T-helper 22 cell (primary cell): ENCODE measurements around the gene SUCNR1.
"Not testable (repeated sequence)": the region's sequence is repeated elsewhere in the genome, so short reads cannot be mapped to it uniquely, and the experiment has no call there.

Experiments
- DNase-seq: peaks from one replicate; pipeline ENCODE4 v3.0.0-alpha.2; 2020; ENCODE audit warnings: low read depth

Gene SUCNR1

GRCh38 chr3:151873398-151873797 lies at the start of gene SUCNR1:
Gene SUCNR1, plus strand, starts transcription at chr3:151873643. Its CDS starts 6,250 bp downstream, at chr3:151879893.
- no peak for DNase-seq

DNA sequence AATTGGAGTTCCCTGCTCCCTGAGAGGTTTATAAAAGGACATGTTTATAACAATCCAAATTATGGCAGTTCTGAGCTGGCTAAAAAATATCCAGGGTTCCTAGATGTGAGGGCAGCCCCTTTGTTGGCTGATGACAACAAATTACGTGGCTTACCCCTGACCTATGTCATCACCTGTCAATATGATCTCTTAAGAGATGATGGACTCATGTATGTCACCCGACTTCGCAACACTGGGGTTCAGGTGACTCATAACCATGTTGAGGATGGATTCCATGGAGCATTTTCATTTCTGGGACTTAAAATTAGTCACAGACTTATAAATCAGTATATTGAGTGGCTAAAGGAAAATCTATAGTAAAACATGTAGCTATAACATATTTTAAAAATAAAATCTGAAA lies 45.6 kb upstream of the SUCNR1 start:
- DNase-seq: no peak

GRCh38 chr3:151835751-151836525 lies 37.5 kb upstream of the SUCNR1 start:
- DNase-seq: no peak

GRCh38 chr3:151837057-151837456 lies 36.4 kb upstream of the SUCNR1 start:
- no peak for DNase-seq

- no peak for DNase-seq
Measured at GRCh38 chr3:151838574-151839312, 34.7 kb upstream of the SUCNR1 start.

DNA sequence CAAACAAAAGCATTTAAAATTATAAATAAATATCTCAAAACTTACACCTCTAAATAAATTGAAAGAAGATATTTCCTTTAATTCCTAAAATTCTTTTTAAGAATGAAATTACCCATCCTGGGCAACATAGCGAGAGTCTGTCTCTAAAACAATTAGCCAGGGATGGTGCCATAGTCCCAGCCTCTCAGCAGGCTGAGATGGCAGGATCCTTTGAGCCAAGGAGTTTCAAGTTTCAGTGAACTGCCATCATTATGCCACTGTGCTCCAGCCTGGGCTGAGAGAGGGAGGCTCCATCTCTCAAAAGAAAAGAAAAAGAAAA lies 34.2 kb upstream of the SUCNR1 start:
- DNase-seq: no peak

DNA sequence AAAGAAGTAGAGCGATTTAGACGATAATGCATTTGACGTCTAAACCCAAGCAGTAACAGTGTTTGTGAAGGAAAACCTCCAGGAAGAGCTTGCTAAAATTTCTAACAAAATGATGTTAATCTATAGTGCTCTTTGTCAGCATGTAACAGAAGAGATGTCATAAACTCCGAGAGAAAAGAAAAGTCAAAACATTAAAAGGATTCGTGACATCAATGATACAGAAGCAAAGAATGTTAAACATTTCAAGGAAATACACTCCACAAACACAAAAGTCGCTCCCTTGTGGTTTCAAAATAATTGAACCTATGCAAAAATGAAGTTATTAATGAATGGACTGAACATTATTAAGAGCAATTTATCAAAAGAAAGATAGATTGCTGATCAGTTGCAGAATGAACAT lies 31.6 kb upstream of the SUCNR1 start:
- no peak for DNase-seq

- DNase-seq: no peak
Measured at GRCh38 chr3:151843275-151843674, 30.2 kb upstream of the SUCNR1 start.

DNA sequence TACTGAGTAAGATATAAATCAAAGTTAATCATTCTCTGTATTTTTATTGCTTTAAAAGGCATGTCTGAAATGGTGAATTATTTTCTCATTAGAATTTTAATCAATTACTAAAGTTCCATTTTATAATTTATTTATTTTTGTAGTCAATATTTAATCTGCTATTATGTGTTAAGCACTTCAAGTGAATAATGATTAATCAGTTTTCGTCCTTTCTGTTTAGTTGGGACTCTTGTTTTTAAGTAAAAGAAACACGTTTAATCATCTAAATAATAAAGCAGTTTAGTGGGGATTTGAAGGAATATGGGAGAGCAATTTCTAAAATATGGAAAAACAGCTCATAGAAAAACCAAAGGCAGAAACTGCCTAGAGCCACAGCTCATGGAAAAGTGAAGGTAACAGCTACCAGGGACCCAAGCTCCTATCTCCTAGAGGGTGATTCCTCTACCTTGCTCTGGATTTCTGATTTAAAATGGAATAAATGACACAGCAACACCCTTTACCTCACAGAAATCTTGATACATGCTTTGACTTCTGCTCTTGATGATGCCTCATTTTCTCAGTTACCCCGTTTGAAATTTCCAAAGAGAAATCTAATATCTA lies 28.0 kb upstream of the SUCNR1 start:
- no peak for DNase-seq

DNA sequence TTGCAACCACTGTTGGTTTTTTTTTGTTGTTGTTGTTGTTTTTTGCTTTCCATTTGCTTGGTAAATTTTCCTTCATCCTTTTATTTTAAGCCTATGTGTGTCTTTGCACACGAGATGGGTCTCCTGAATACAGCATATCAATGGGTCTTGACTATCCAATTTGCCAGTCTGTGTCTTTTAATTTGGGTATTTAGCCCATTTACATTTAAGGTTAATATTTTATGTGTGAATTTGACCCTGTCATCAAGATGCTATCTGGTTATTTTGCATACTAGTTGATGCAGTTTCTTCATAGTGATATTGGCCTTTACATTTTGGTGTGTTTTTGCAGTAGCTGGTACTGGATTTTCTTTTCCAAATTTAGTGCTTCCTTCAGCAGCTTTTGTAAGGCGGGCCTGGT lies 23.4 kb upstream of the SUCNR1 start:
- not testable (repeated sequence) for DNase-seq

DNA sequence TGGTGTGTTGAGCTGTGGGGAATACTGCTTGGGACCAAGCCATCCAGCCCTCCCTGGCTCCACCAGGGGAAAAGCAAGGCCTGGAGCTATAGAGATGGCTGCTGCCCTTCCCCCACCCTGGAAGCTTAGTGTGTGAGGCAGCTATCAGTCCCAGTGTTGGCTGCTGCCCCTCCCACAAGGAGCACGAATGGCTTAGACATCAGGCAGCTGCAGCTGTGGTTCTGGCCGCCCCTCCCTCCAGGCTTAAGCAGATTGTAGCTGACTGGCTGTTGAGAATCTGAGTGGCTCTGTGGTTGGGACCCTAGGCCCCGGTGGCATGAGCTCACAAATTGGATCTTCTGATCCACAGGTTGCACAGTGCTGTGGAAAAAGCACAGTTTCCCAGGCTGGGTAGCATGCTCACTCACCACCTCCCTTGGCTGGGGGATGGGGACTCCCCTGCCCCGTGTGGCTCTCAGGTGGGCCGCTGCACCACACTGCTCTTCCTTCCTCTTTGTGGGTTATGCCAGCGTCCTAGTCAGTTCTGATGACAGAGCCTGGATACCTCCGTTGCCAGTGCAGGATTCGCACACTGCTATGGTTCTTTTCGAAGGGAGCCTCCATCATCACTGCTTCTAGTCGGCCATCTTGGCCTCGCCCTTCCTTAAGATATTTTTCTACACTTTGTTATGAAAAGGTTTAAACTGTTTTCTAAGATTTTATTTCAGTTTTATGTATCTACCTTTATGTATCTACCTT lies 21.2 kb upstream of the SUCNR1 start:
- DNase-seq: no peak

DNA sequence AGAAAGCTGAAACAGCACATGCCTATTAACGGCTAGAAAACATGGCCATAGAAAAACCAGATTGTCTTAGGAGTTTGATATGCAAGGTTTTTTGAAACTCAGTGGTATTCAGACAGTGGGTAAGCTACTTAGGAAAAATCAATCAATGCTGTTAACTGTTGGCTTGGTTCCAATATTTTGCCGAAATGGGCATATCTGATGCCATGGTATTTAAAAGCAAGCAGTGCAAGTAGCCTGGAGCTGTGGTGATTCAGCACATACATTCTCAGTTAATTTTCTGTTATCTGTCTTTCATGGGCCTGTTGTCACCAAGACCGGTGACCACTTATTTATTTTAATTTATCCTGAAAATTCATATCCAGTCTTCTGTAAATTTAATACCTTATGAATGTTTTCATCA lies 17.3 kb upstream of the SUCNR1 start:
- DNase-seq: no peak

- no peak for DNase-seq
Measured at GRCh38 chr3:151856641-151857040, 16.8 kb upstream of the SUCNR1 start.

DNA sequence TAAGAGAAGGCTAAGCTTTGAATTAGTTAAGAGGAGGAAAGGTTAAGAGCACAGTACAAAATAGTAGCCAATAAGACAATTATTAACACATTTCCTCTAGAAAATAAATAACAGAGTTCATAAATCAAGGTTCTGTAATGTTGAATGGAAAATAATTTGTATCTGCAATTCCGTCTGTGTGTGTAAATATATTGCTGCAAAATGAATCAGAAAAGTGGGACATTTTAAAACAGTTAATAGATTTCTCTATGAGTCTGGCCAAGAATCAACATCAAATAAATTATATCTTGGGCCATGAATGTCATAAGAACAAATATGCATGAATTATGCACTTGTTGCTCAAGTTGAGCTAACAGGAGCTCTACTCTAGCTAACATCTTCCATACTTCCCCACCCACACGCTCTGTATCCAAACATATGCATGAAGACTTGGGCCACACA lies 14.2 kb upstream of the SUCNR1 start:
- DNase-seq: no peak

- DNase-seq: no peak
Measured at GRCh38 chr3:151859905-151860304, 13.5 kb upstream of the SUCNR1 start.

DNA sequence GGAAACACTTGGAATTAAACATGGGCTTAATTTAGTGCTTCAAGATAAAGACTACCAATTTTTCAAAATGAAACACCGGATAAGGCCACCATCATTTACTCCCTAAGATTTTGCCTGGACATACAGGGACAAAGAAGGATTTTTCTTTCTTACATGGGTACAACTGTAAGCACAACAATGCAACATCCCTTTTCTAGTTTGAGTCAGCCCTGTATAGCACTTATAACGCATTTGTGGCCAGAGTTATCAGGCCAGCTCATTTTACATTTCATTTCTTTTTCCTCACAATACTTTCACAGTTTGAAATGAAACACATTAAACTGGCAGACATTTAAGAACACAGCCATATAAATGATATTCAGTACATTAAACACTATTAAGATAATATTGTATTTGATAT lies 9.8 kb upstream of the SUCNR1 start:
- DNase-seq: no peak

DNA sequence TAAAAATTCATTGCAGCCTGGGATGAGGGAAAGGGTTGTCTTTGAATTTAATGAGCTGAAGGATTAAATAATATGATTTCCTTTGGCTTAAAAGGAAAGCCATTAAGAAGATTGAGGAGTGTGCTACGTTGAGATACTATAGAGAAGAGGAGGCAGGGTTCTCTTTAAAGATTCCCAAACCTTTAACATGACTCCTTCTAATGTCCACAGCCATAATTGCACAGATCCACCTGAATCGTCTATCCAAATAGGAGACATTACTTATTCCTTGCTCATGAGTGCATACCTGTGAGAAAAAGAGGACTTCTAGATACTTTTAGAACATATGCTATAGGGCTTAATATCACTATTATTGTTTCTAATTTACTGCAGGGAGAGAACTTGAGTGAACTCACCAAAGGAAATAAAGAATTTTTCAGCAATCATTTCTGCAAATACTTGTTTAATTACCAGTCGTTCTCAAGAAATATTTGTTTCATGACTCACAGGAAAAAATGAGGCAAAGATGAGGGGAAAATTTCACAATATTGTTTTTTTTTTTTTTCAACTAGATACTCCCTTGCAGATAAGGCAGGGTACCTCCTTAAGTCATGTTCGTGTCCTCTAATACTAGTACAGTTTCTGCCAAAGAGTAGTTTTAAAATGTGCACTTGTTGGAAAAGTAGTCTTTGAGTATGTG lies 8.9 kb upstream of the SUCNR1 start:
- no peak for DNase-seq

GRCh38 chr3:151866711-151867410 lies 6.6 kb upstream of the SUCNR1 start:
- DNase-seq: no peak

- no peak for DNase-seq
Measured at GRCh38 chr3:151867666-151868065, 5.8 kb upstream of the SUCNR1 start.

- no peak for DNase-seq
Measured at GRCh38 chr3:151869181-151869580, 4.3 kb upstream of the SUCNR1 start.
